Panc1 (cell line): ENCODE data around the gene PER2. TPM values are rescaled to one million over a fixed set of nuclear protein-coding genes. Genes with fewer than 3 reads are reported as not detected.

ENCODE experiments used
- ATAC-seq: fragments of 200-7000 bp; cut with Tn5 transposase; 2 replicates; pipeline ENCODE4 v1.9.1; 2020; ENCODE audit warnings: mild to moderate bottlenecking, moderate library complexity
- BruUV-seq: library from RNA; stranded (reverse); fragments of 400-500 nt; replicated peaks from 2 replicates; lab custom pipeline; 2021; lab: Mats Ljungman, UMichigan
- CTCF ChIA-PET: fragments of 300-600 bp; sonication (Branson Sonifier 250); formaldehyde crosslinking; loops from one replicate; lab custom pipeline; 2022; ENCODE audit warnings: antibody characterized with exemption; lab: Charles Lee
- POLR2A ChIA-PET: fragments of 300-600 bp; sonication (Branson Sonifier 250); formaldehyde crosslinking; loops from one replicate; lab custom pipeline; 2022; ENCODE audit warnings: antibody characterized with exemption; lab: Charles Lee
- DNase-seq: peaks from one replicate; pipeline ENCODE4 v3.0.0-alpha.2; 2010; ENCODE audit warnings: low read depth, low spot score
- H3K27ac ChIP-seq: 2 replicates; pipeline ENCODE4 v1.5.1; 2011; ENCODE audit warnings: mild to moderate bottlenecking, low read length, inconsistent platforms
- H3K27me3 ChIP-seq: fragments of 200-500 bp; sonication (Bioruptor generic); 2 replicates; pipeline ENCODE4 v1.6.0; 2014; ENCODE audit warnings: low read length, inconsistent platforms; ENCODE audit not compliant: control insufficient read depth, insufficient read depth
- H3K36me3 ChIP-seq: fragments of 200-500 bp; sonication (Bioruptor generic); 2 replicates; pipeline ENCODE4 v1.5.1; 2014; ENCODE audit warnings: inconsistent platforms, mild to moderate bottlenecking, low read length, moderate library complexity; ENCODE audit not compliant: control insufficient read depth, insufficient read depth
- H3K4me1 ChIP-seq: 2 replicates; pipeline ENCODE4 v1.5.1; 2011; ENCODE audit warnings: inconsistent platforms, mild to moderate bottlenecking, low read length, moderate library complexity; ENCODE audit not compliant: control insufficient read depth, insufficient read depth
- H3K4me3 ChIP-seq, 2 experiments: 2 replicates each; pipeline ENCODE4 v1.5.1; 2011 to 2012; ENCODE audit warnings: low read depth in 2 of 2, low read length in 2 of 2, mild to moderate bottlenecking in 2 of 2, inconsistent platforms in 1 of 2, moderate library complexity in 1 of 2
- H3K9me3 ChIP-seq: fragments of 200-500 bp; sonication (Bioruptor generic); 2 replicates; pipeline ENCODE4 v1.5.1; 2014; ENCODE audit warnings: low read depth, mild to moderate bottlenecking, inconsistent platforms, low read length, moderate library complexity; ENCODE audit not compliant: control insufficient read depth, insufficient read depth
- POLR2AphosphoS5 ChIP-seq: IDR thresholded peaks from 2 replicates; pipeline ENCODE4 v1.6.1; 2012; ENCODE audit warnings: mild to moderate bottlenecking, low read depth, low read length, moderate library complexity
- SIN3A ChIP-seq: IDR thresholded peaks from 2 replicates; pipeline ENCODE4 v1.6.1; 2012; ENCODE audit warnings: low read depth, mild to moderate bottlenecking, low read length, moderate library complexity, borderline replicate concordance; ENCODE audit not compliant: insufficient read depth
- TCF7L2 ChIP-seq: IDR thresholded peaks from 2 replicates; pipeline ENCODE4 v1.6.1; 2011; ENCODE audit warnings: mild to moderate bottlenecking, low read depth, low read length, inconsistent platforms
- in situ Hi-C: cut with HindIII; loops from 2 replicates; pipeline ENCODE4 v1.10.0; 2016; ENCODE audit warnings: low sequenced_read_pairs, low pct_unique_long_range_greater_than_20kb
- intact Hi-C: fragments of 100-400 bp; cut with micrococcal nuclease; formaldehyde crosslinking; loops from one replicate; pipeline ENCODE4 v1.10.0; 2022; ENCODE audit not compliant: unreplicated experiment
- total RNA-seq: library from RNA; stranded (reverse); gene quantifications from one replicate; pipeline ENCODE4 v1.2.1, GENCODE V29; 2021; ENCODE audit not compliant: unreplicated experiment
- TF ChIP-seq, protein P1 (sequence below), 2 experiments: IDR thresholded peaks; 2 replicates each; pipeline ENCODE4 v1.6.1; 2011 to 2012; ENCODE audit warnings: low read depth in 2 of 2, control low read depth in 1 of 2, low read length in 1 of 2, mild to moderate bottlenecking in 1 of 2, moderate library complexity in 1 of 2; ENCODE audit not compliant: insufficient read depth in 1 of 2
- TF ChIP-seq, protein P2 (sequence below): fragments of 450-650 bp; IDR thresholded peaks from 2 replicates; pipeline ENCODE4 v1.5.1; 2017; ENCODE audit warnings: mild to moderate bottlenecking

PER2 gene
- total RNA-seq, 1 experiment from 2014 or later, result 9.9 TPM

DNA sequence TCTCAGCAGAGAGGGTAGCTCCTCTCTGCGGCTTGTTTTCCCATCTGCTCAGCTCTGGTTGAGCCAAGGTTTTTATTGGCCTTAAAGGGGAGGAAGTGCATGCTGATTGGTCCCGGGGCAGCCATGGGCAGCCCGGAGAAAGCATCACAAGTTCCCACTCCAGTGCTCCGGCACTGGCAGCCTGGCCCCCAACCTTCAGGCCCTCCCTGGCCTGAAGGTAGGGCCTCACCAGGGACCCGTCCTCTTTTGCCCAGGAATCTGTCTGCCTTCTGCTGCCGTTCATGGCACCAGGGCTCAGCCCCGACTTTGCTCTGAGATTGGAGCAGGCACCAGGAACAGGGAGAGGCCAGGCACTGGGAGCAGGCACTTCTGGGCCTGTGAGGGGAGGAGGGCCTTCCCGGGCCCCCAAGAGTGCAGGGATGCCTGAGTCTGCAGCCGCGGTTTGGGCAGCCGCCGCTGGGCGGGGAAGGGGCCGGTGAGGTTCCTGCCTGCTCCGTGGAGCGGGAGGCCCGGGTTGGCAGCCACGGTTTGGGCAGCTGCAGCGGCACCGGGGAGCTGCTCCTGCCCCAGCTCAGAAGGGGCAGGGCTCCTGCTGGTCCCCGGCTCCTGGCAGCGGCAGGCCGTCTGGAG is 67.4 kb downstream of the PER2 start:
- Histone ChIP-seq H3K9me3 (no peaks in the 10 kb centered on the region), H3K36me3 (no peaks in the 10 kb centered on the region), H3K27me3 (no peaks in the 10 kb centered on the region), H3K4me1 (0 out of 2 replicates have a peak, but pooled peaks cover 4% of the 10 kb centered on the region), H3K4me3 (peak overlapping the region; percentile 36 to 64), H3K27ac (peak overlapping the region; percentile 45)
- intact Hi-C loops (no loop called here), in situ Hi-C loops (no loop called here)
- TF ChIP-seq TCF7L2 (no peak), SIN3A (no peak), POLR2AphosphoS5 (no peak; the same call in 1 of the 2 replicates)
- TF ChIP-seq, protein P1, sequence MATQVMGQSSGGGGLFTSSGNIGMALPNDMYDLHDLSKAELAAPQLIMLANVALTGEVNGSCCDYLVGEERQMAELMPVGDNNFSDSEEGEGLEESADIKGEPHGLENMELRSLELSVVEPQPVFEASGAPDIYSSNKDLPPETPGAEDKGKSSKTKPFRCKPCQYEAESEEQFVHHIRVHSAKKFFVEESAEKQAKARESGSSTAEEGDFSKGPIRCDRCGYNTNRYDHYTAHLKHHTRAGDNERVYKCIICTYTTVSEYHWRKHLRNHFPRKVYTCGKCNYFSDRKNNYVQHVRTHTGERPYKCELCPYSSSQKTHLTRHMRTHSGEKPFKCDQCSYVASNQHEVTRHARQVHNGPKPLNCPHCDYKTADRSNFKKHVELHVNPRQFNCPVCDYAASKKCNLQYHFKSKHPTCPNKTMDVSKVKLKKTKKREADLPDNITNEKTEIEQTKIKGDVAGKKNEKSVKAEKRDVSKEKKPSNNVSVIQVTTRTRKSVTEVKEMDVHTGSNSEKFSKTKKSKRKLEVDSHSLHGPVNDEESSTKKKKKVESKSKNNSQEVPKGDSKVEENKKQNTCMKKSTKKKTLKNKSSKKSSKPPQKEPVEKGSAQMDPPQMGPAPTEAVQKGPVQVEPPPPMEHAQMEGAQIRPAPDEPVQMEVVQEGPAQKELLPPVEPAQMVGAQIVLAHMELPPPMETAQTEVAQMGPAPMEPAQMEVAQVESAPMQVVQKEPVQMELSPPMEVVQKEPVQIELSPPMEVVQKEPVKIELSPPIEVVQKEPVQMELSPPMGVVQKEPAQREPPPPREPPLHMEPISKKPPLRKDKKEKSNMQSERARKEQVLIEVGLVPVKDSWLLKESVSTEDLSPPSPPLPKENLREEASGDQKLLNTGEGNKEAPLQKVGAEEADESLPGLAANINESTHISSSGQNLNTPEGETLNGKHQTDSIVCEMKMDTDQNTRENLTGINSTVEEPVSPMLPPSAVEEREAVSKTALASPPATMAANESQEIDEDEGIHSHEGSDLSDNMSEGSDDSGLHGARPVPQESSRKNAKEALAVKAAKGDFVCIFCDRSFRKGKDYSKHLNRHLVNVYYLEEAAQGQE (IDR thresholded peaks at IDR 0.05; ENCODE audit: insufficient read depth in 1 of 2, low read depth in 2 of 2, low read length in 1 of 2), result no peak
- TF ChIP-seq, protein P2, sequence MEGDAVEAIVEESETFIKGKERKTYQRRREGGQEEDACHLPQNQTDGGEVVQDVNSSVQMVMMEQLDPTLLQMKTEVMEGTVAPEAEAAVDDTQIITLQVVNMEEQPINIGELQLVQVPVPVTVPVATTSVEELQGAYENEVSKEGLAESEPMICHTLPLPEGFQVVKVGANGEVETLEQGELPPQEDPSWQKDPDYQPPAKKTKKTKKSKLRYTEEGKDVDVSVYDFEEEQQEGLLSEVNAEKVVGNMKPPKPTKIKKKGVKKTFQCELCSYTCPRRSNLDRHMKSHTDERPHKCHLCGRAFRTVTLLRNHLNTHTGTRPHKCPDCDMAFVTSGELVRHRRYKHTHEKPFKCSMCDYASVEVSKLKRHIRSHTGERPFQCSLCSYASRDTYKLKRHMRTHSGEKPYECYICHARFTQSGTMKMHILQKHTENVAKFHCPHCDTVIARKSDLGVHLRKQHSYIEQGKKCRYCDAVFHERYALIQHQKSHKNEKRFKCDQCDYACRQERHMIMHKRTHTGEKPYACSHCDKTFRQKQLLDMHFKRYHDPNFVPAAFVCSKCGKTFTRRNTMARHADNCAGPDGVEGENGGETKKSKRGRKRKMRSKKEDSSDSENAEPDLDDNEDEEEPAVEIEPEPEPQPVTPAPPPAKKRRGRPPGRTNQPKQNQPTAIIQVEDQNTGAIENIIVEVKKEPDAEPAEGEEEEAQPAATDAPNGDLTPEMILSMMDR, result no peak
- ChIA-PET POLR2A (no interaction called here), CTCF (interaction anchor here (0.6 kb wide), 1 partner anchor 525 kb away, joined by 4 read pairs; no protein-coding TSS in a partner anchor)
- no TSS peak for BruUV-seq
- peak; percentile 97 for ATAC-seq
- DNase-seq, result no peak

DNA sequence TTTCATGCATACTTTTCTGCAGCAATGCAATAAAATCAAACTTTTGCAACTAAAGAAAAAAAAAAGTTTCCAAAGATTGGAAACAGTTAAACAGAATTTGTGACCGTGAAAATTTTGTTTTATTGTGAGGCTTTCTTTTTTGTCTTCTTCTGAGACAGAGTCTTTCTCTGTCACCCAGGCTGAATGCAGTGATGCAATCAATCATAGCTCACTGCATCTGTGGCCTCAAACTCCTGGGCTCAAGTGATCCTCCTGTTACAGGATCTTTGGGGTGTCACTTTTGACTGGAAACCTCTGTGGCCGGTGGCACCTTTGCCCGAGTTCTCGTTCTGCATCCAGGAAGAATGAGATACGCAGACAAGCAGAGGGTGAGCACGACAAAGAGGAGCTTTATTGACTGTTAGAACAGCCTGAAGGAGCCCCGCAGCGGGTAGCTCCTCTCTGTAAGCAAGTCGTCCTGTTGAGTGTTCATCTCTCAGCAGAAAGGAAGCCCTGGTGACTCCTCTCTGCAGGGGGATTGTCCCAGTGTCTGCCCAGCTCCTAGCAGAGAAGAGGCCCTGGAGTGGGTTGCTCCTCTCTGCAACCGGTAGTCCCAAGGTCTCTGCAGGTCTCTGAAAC is 68.0 kb downstream of the PER2 start:
- intact Hi-C loops, result no loop called here
- ATAC-seq (peak; percentile 62), DNase-seq (no peak)
- H3K4me1 ChIP-seq, result 0 out of 2 replicates have a peak, but pooled peaks cover 4% of the 10 kb centered on the region
- POLR2A ChIA-PET, result no interaction called here
- H3K36me3 ChIP-seq, result no peaks in the 10 kb centered on the region
- TF ChIP-seq TCF7L2 (no peak), SIN3A (no peak), POLR2AphosphoS5 (no peak; the same call in 1 of the 2 replicates)
- TF ChIP-seq, protein P2, result no peak
- TF ChIP-seq, protein P1 (IDR thresholded peaks at IDR 0.05; ENCODE audit: insufficient read depth in 1 of 2, low read depth in 2 of 2, low read length in 1 of 2), result no peak
- no peaks in the 10 kb centered on the region for H3K9me3 ChIP-seq
- peak overlapping the region; percentile 36 to 64 for H3K4me3 ChIP-seq
- in situ Hi-C loops, result no loop called here
- H3K27me3 ChIP-seq, result no peaks in the 10 kb centered on the region
- CTCF ChIA-PET, result interaction anchor here (0.6 kb wide), 1 partner anchor 525 kb away, joined by 4 read pairs; no protein-coding TSS in a partner anchor
- H3K27ac ChIP-seq, result peak overlapping the region; percentile 42; the same call in 1 of the 2 replicates
- BruUV-seq, result no TSS peak
